HepG2 (cell line): ENCODE measurements around the gene HMCN2. TPM values are rescaled to one million over a fixed set of nuclear protein-coding genes. Genes with fewer than 3 reads are reported as not detected.

Experiments used
- DMAP1 ChIP-seq: IDR thresholded peaks from 2 replicates; pipeline ENCODE4 v1.6.1; 2016
- NBN ChIP-seq: fragments of 450-650 bp; conservative IDR thresholded peaks from 2 replicates; pipeline ENCODE4 v1.6.1; 2017
- U2AF1 ChIP-seq: fragments of 200-400 bp; formaldehyde crosslinking; optimal IDR thresholded peaks from 2 replicates; pipeline ENCODE3; 2017; ENCODE audit warnings: mild to moderate bottlenecking, low read depth, low read length
- polyA plus RNA-seq, 8 experiments: library from polyadenylated mRNA; depleted of rRNA in 3 of 8; stranded (reverse) in 7 of 8; unstranded in 1 of 8; fragments of >200 nt; fragmentation: Illumina TruSeq in 4 of 8; extraction: Trizol in 4 of 8; gene quantifications; 2 replicates each; pipeline versions ENCODE4 v1.2.1 to v1.2.3, GENCODE V29; 2011 to 2016; ENCODE audit warnings: low read depth in 4 of 8, missing spikeins in 1 of 8, mixed read lengths in 1 of 8; ENCODE audit not compliant: insufficient read depth in 1 of 8
- total RNA-seq, 5 experiments: library from RNA; depleted of rRNA; stranded (reverse); fragments of >200 nt; fragmentation: Illumina TruSeq; extraction: Trizol; gene quantifications; 2 replicates each; pipeline ENCODE4 v1.2.3, GENCODE V29; 2016; ENCODE audit warnings: low read depth in 1 of 5
- TF ChIP-seq, protein P1 (sequence below), 2 experiments: fragments of 450-650 bp in 1 of 2; sonication (generic) in 1 of 2; formaldehyde crosslinking in 1 of 2; IDR thresholded peaks; 2 replicates each; pipeline versions ENCODE4 v1.6.1 to v1.8.0; 2016 to 2022; ENCODE audit warnings: antibody characterized with exemption in 1 of 2, mild to moderate bottlenecking in 1 of 2, missing genetic modification reagents in 1 of 2
- TF ChIP-seq, protein P2 (sequence below): IDR thresholded peaks from 2 replicates; pipeline ENCODE4 v1.6.1; 2016; ENCODE audit warnings: mild to moderate bottlenecking, missing biosample characterization, missing genetic modification reagents
- TF ChIP-seq, protein P3 (sequence below): sonication (generic); formaldehyde crosslinking; IDR thresholded peaks from 2 replicates; pipeline ENCODE4 v1.8.0; 2022; ENCODE audit warnings: mild to moderate bottlenecking, missing genetic modification reagents, borderline replicate concordance

Gene HMCN2
- total and polyA plus RNA-seq, 2 of the 13 experiments (the other 11 are each of a cell fraction or from before 2014, with no cell fraction given): 0.09 TPM; not detected in 1

DNA sequence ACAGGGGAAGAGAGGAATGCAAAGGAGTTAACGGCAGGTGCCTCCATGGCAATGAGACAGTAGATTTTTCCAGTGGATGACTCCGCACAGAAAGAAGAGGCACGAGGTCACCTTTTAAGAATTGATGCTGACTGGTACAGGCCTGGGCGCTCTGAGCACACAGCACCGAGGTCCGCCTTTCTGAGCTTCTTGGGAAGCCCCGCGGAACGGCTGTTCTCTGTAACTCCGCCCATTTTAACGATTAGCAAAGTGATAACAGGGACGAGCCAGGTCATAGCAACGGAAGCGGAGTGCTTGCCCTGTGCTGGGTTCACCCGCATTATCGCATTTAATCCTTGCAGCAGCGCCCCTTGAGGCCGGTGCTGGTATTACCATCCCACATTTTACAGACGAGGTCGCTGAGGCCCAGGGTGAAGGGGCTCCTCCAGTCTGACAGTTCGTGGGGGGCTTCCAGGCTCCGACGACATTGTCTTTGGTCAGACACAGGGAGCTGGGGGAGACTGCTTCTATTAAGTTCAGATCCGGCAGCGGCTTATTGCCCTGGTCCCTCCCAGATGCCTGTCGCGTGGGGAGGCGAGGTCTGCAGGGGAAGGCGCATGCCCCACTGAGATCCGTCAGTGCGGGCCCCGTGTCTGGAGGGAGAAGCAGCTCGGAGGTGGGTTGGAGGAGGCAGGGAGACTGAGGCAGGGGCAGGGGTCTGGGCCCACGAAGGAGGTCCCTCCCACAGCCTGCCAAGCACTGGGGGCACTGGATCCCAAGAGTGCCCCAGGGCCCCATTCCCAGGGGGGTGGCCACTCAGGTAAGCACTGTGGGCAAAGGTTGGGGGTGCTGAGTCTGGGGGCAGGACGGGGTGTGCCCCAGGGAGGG is 22.3 kb upstream of the HMCN2 start (continued):
- TF ChIP-seq, protein P1, sequence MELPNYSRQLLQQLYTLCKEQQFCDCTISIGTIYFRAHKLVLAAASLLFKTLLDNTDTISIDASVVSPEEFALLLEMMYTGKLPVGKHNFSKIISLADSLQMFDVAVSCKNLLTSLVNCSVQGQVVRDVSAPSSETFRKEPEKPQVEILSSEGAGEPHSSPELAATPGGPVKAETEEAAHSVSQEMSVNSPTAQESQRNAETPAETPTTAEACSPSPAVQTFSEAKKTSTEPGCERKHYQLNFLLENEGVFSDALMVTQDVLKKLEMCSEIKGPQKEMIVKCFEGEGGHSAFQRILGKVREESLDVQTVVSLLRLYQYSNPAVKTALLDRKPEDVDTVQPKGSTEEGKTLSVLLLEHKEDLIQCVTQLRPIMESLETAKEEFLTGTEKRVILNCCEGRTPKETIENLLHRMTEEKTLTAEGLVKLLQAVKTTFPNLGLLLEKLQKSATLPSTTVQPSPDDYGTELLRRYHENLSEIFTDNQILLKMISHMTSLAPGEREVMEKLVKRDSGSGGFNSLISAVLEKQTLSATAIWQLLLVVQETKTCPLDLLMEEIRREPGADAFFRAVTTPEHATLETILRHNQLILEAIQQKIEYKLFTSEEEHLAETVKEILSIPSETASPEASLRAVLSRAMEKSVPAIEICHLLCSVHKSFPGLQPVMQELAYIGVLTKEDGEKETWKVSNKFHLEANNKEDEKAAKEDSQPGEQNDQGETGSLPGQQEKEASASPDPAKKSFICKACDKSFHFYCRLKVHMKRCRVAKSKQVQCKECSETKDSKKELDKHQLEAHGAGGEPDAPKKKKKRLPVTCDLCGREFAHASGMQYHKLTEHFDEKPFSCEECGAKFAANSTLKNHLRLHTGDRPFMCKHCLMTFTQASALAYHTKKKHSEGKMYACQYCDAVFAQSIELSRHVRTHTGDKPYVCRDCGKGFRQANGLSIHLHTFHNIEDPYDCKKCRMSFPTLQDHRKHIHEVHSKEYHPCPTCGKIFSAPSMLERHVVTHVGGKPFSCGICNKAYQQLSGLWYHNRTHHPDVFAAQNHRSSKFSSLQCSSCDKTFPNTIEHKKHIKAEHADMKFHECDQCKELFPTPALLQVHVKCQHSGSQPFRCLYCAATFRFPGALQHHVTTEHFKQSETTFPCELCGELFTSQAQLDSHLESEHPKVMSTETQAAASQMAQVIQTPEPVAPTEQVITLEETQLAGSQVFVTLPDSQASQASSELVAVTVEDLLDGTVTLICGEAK (IDR thresholded peaks at IDR 0.05): no peak
- TF ChIP-seq, protein P1 (CRISPR knock-in tag; IDR thresholded peaks at IDR 0.05): 0 out of 2 replicates have a peak, but pooled peaks have one; percentile 52
- TF ChIP-seq, protein P2, sequence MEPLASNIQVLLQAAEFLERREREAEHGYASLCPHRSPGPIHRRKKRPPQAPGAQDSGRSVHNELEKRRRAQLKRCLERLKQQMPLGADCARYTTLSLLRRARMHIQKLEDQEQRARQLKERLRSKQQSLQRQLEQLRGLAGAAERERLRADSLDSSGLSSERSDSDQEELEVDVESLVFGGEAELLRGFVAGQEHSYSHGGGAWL (CRISPR knock-in tag): no peak
- no peak for TF ChIP-seq NBN
- TF ChIP-seq, protein P3, sequence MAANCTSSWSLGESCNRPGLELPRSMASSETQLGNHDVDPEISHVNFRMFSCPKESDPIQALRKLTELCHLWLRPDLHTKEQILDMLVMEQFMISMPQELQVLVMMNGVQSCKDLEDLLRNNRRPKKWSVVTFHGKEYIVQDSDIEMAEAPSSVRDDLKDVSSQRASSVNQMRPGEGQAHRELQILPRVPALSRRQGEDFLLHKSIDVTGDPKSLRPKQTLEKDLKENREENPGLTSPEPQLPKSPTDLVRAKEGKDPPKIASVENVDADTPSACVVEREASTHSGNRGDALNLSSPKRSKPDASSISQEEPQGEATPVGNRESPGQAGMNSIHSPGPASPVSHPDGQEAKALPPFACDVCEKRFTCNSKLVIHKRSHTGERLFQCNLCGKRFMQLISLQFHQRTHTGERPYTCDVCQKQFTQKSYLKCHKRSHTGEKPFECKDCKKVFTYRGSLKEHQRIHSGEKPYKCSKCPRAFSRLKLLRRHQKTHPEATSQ (CRISPR knock-in tag): no peak
- TF ChIP-seq DMAP1: 0 out of 2 replicates have a peak, but pooled peaks have one; percentile 22
- no peak for TF ChIP-seq U2AF1
